ENCODE results near the gene CRYBG1. TPM values are rescaled to one million over a fixed set of nuclear protein-coding genes. Genes with fewer than 3 reads are reported as not detected.

Gene CRYBG1
- polyA plus RNA-seq, 2 of the 4 experiments (the other 2 are of a cell fraction), result 0.31 to 0.37 TPM

DNA sequence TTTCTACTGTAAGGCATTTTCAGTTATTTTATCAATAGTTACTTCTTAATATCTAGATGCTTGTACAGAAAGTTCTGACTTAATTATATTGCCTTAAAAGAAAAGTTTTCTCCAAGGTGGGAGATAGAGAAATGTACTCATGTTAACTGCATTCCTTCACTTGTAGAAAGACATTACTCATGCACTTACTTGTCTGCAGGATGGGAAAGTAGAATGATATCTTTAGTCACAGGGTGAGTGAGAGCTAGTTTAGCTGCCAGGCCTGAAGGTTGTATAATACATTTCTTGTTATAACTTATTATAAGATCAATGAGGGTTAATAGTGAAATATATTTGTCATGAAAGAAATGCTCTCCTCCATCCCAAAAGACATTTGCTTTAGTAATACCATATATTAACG, 92.1 kb downstream of the CRYBG1 start:
- H3K4me1 ChIP-seq, result peaks cover 3% of the 10 kb centered on the region; the same call in 2 of the 3 replicates
- H3K9me3 ChIP-seq, result no peaks in the 10 kb centered on the region
- WGBS (ENCODE audit: missing lambda C conversion rate), result 23% methylated on average over 1 of the region's 1 CpG
- TF ChIP-seq POLR2AphosphoS2 (conservative IDR thresholded peaks at IDR 0.05; ENCODE audit: low read length) (no peak), BHLHE40 (IDR thresholded peaks at IDR 0.05; ENCODE audit: low read depth, low read length) (no peak), POLR2A (IDR thresholded peaks at IDR 0.05; ENCODE audit: low read length) (no peak), TP53 (CRISPR knock-in tag; IDR thresholded peaks at IDR 0.05) (no peak), HDAC2 (IDR thresholded peaks at IDR 0.05) (no peak), HOXA7 (CRISPR knock-in tag; IDR thresholded peaks at IDR 0.05) (no peak), MAZ (IDR thresholded peaks at IDR 0.05; ENCODE audit: borderline replicate concordance, low read depth, low read length) (no peak), JUNB (IDR thresholded peaks at IDR 0.05) (no peak), CBX2 (IDR thresholded peaks at IDR 0.05; ENCODE audit: borderline replicate concordance, low read depth) (no peak), EHMT2 (IDR thresholded peaks at IDR 0.05; ENCODE audit: low read depth) (no peak), TFCP2L1 (CRISPR knock-in tag; IDR thresholded peaks at IDR 0.05) (no peak)
- TF ChIP-seq, protein P1, sequence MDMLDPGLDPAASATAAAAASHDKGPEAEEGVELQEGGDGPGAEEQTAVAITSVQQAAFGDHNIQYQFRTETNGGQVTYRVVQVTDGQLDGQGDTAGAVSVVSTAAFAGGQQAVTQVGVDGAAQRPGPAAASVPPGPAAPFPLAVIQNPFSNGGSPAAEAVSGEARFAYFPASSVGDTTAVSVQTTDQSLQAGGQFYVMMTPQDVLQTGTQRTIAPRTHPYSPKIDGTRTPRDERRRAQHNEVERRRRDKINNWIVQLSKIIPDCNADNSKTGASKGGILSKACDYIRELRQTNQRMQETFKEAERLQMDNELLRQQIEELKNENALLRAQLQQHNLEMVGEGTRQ (IDR thresholded peaks at IDR 0.05), result no peak
- TF ChIP-seq, protein P2, sequence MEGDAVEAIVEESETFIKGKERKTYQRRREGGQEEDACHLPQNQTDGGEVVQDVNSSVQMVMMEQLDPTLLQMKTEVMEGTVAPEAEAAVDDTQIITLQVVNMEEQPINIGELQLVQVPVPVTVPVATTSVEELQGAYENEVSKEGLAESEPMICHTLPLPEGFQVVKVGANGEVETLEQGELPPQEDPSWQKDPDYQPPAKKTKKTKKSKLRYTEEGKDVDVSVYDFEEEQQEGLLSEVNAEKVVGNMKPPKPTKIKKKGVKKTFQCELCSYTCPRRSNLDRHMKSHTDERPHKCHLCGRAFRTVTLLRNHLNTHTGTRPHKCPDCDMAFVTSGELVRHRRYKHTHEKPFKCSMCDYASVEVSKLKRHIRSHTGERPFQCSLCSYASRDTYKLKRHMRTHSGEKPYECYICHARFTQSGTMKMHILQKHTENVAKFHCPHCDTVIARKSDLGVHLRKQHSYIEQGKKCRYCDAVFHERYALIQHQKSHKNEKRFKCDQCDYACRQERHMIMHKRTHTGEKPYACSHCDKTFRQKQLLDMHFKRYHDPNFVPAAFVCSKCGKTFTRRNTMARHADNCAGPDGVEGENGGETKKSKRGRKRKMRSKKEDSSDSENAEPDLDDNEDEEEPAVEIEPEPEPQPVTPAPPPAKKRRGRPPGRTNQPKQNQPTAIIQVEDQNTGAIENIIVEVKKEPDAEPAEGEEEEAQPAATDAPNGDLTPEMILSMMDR (IDR thresholded peaks at IDR 0.05), result no peak
- FAIRE-seq (no peak), DNase-seq (ENCODE audit: low read depth in 1 of 2, low spot score in 1 of 2) (no peak), ATAC-seq (no peak)
- CTCF ChIA-PET, result interaction anchor here (1.0 to 8.7 kb wide), 3 partner anchors 112 to 527 kb away, joined by 3 to 103 read pairs (median 3); no protein-coding TSS in a partner anchor
- POLR2A ChIA-PET, result no interaction called here
- H3K4me3 ChIP-seq, result no peak overlapping the region
- no peak overlapping the region for H3K27ac ChIP-seq
- H3K4me2 ChIP-seq, result no peak overlapping the region

DNA sequence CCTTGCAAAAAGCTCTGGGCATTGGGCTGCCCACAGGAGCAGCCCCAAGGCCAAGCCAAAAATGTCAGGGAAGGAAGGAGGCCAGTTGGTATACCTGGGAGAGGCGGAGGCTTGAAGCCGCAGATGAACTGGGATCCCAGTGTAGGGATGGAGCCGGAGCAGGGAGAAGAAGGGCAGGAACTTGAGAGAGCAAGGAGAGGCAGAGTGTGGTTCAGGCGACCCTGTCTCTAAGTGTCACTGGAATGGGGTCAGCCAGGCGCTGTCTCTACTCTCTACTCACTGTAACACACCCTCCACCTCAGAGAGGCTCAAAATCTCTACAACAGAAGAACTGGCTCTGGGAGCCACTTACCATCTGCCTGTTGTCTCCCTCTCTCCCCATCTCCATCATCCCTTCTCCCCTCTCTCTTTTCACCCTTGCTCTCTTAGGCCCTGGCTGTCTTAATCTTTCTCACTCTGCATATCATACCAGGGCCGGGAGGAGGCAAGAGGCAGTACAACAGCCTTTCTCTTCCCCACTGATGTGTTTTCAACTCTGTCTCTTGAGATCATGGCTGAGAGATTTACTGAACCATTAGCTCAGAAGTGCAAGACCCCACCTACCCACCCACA, 93.3 kb downstream of the CRYBG1 start:
- WGBS (ENCODE audit: missing lambda C conversion rate), result 82% methylated on average over 6 of the region's 6 CpGs
- no peak for FAIRE-seq
- TF ChIP-seq ESRRA (IDR thresholded peaks at IDR 0.05; ENCODE audit: borderline replicate concordance, low read length), result no peak
- TF ChIP-seq, protein P3, sequence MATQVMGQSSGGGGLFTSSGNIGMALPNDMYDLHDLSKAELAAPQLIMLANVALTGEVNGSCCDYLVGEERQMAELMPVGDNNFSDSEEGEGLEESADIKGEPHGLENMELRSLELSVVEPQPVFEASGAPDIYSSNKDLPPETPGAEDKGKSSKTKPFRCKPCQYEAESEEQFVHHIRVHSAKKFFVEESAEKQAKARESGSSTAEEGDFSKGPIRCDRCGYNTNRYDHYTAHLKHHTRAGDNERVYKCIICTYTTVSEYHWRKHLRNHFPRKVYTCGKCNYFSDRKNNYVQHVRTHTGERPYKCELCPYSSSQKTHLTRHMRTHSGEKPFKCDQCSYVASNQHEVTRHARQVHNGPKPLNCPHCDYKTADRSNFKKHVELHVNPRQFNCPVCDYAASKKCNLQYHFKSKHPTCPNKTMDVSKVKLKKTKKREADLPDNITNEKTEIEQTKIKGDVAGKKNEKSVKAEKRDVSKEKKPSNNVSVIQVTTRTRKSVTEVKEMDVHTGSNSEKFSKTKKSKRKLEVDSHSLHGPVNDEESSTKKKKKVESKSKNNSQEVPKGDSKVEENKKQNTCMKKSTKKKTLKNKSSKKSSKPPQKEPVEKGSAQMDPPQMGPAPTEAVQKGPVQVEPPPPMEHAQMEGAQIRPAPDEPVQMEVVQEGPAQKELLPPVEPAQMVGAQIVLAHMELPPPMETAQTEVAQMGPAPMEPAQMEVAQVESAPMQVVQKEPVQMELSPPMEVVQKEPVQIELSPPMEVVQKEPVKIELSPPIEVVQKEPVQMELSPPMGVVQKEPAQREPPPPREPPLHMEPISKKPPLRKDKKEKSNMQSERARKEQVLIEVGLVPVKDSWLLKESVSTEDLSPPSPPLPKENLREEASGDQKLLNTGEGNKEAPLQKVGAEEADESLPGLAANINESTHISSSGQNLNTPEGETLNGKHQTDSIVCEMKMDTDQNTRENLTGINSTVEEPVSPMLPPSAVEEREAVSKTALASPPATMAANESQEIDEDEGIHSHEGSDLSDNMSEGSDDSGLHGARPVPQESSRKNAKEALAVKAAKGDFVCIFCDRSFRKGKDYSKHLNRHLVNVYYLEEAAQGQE (IDR thresholded peaks at IDR 0.05), result no peak
- no peak overlapping the region for H3K27ac ChIP-seq
- CTCF ChIA-PET, result interaction anchor here (0.9 to 8.7 kb wide), 2 partner anchors 8 to 111 kb away, joined by 3 to 103 read pairs; no protein-coding TSS in a partner anchor
- POLR2A ChIA-PET, result no interaction called here
- DNase-seq (ENCODE audit: low read depth in 1 of 2, low spot score in 1 of 2), result no peak
- no peaks in the 10 kb centered on the region for H3K9me3 ChIP-seq
- no peak overlapping the region for H3K4me2 ChIP-seq
- H3K4me1 ChIP-seq, result no peaks in the 10 kb centered on the region
- H3K4me3 ChIP-seq, result no peak overlapping the region
- no peak for ATAC-seq

DNA sequence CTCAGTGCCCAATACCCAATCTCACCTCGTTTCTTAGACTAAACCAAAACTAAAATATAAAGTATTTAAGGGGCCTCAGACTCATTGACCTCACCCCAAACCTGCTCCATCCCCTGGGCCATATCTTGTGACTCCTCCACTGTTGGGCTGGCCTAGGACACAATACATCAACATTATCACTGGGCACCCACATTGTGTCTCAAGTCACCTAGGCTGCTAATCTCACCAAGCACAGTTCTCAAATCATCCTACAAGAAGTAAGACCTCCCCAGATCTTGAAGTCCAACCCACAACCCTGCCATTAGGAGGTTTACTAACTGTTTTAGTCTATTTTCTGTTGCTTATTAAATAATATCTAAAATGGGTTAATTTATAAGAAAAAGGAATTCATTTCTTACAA, 96.2 kb downstream of the CRYBG1 start:
- Histone ChIP-seq H3K4me2 (no peak overlapping the region), H3K4me3 (no peak overlapping the region), H3K27ac (no peak overlapping the region), H3K9me3 (no peaks in the 10 kb centered on the region), H3K4me1 (no peaks in the 10 kb centered on the region)
- ChIA-PET CTCF (interaction anchor here (2.1 kb wide), 1 partner anchor 523 kb away, joined by 5 read pairs; no protein-coding TSS in a partner anchor), POLR2A (no interaction called here)
- DNase-seq (ENCODE audit: low read depth in 1 of 2, low spot score in 1 of 2), result no peak
- 4% methylated on average over 1 of the region's 1 CpG for WGBS (ENCODE audit: missing lambda C conversion rate)
- no peak for TF ChIP-seq RARB (CRISPR knock-in tag; IDR thresholded peaks at IDR 0.05)
- no peak for TF ChIP-seq NPAS2 (CRISPR knock-in tag; IDR thresholded peaks at IDR 0.05; ENCODE audit: borderline replicate concordance)
- TF ChIP-seq, protein P2 (IDR thresholded peaks at IDR 0.05), result no peak
- no peak for FAIRE-seq
- no peak for ATAC-seq

All from A549 (cell line).